Activated CD8-positive, alpha-beta memory T cell treated with anti-CD3 and anti-CD28 coated beads, Interleukin-2, amount 50 U/mL, for 24 hours (primary cell): Measurements from ENCODE around the gene PSMC3IP.
"Not testable (repeated sequence)": the region's sequence is repeated elsewhere in the genome, so short reads cannot be mapped to it uniquely, and the experiment has no call there.

Experiments used
- DNase-seq: peaks from one replicate; pipeline ENCODE4 v3.0.0-alpha.2; 2020; ENCODE audit errors: extremely low read depth

Gene PSMC3IP

GRCh38 chr17:42561897-42562387, 15.6 kb downstream of the PSMC3IP start, which contains the start of gene COASY:
Gene COASY, plus strand, starts transcription at chr17:42562148. Its CDS starts 475 bp downstream, at chr17:42562623.
- DNase-seq, result peak; percentile 89

- no peak for DNase-seq
Measured at GRCh38 chr17:42560246-42560645, 17.3 kb downstream of the PSMC3IP start.

- DNase-seq, result no peak
Measured at GRCh38 chr17:42559075-42559474, 18.5 kb downstream of the PSMC3IP start.

GRCh38 chr17:42555961-42556617, 21.4 kb downstream of the PSMC3IP start:
- DNase-seq, result not testable (repeated sequence)

GRCh38 chr17:42555122-42555622, 22.4 kb downstream of the PSMC3IP start:
- no peak for DNase-seq

- peak; percentile 58 for DNase-seq
Measured at GRCh38 chr17:42554250-42555121, 23.0 kb downstream of the PSMC3IP start.

- DNase-seq, result no peak
Measured at GRCh38 chr17:42553866-42554249, 23.7 kb downstream of the PSMC3IP start.

- no peak for DNase-seq
Measured at GRCh38 chr17:42553161-42553818, 24.2 kb downstream of the PSMC3IP start.

GRCh38 chr17:42552736-42553135, 24.8 kb downstream of the PSMC3IP start, which contains the start of gene HSD17B1:
Gene HSD17B1, plus strand, starts transcription at chr17:42552923. Its CDS starts 11 bp downstream, at chr17:42552934.
- DNase-seq, result not testable (repeated sequence)

- no peak for DNase-seq
Measured at GRCh38 chr17:42548993-42549755, 28.4 kb downstream of the PSMC3IP start.

GRCh38 chr17:42548070-42548837, 29.3 kb downstream of the PSMC3IP start:
- no peak for DNase-seq

- DNase-seq, result no peak
Measured at GRCh38 chr17:42547698-42548069, 29.8 kb downstream of the PSMC3IP start.

GRCh38 chr17:42547001-42547461, 30.5 kb downstream of the PSMC3IP start:
- DNase-seq, result no peak

GRCh38 chr17:42545755-42546505, 31.6 kb downstream of the PSMC3IP start:
- not testable (repeated sequence) for DNase-seq

GRCh38 chr17:42544874-42545283, 32.6 kb downstream of the PSMC3IP start:
- no peak for DNase-seq

GRCh38 chr17:42543190-42544079, 34.1 kb downstream of the PSMC3IP start:
- DNase-seq, result no peak

GRCh38 chr17:42541041-42541833, 36.3 kb downstream of the PSMC3IP start:
- no peak for DNase-seq

GRCh38 chr17:42540558-42540957, 37.0 kb downstream of the PSMC3IP start:
- DNase-seq, result not testable (repeated sequence)
